Ishikawa (cell line): ENCODE results near the gene PARD3B.

ENCODE experiments used
- CEBPB ChIP-seq: IDR thresholded peaks from 2 replicates; pipeline ENCODE4 v1.6.1; 2012
- CREB1 ChIP-seq: IDR thresholded peaks from 2 replicates; pipeline ENCODE4 v1.6.1; 2012; ENCODE audit warnings: low read depth
- EGR1 ChIP-seq: IDR thresholded peaks from 2 replicates; pipeline ENCODE4 v1.6.1; 2012
- EP300 ChIP-seq: IDR thresholded peaks from 2 replicates; pipeline ENCODE4 v1.6.1; 2012; ENCODE audit warnings: borderline replicate concordance
- FOXM1 ChIP-seq: IDR thresholded peaks from 2 replicates; pipeline ENCODE4 v1.6.1; 2012; ENCODE audit warnings: low read depth, borderline replicate concordance
- NFIC ChIP-seq: IDR thresholded peaks from 2 replicates; pipeline ENCODE4 v1.6.1; 2012
- RAD21 ChIP-seq: IDR thresholded peaks from 2 replicates; pipeline ENCODE4 v1.6.1; 2012; ENCODE audit warnings: low read depth
- TAF1 ChIP-seq: IDR thresholded peaks from 2 replicates; pipeline ENCODE4 v1.6.1; 2012; ENCODE audit warnings: low read depth, mild to moderate bottlenecking
- TCF12 ChIP-seq: IDR thresholded peaks from 2 replicates; pipeline ENCODE4 v1.6.1; 2012; ENCODE audit warnings: low read depth
- TEAD4 ChIP-seq: IDR thresholded peaks from 2 replicates; pipeline ENCODE4 v1.6.1; 2012
- YY1 ChIP-seq: IDR thresholded peaks from 2 replicates; pipeline ENCODE4 v1.6.1; 2012; ENCODE audit warnings: low read depth
- ZBTB7A ChIP-seq: IDR thresholded peaks from 2 replicates; pipeline ENCODE4 v1.6.1; 2012; ENCODE audit warnings: low read depth
- TF ChIP-seq, protein P1 (sequence below): IDR thresholded peaks from 2 replicates; pipeline ENCODE4 v1.6.1; 2012
- TF ChIP-seq, protein P2 (sequence below): IDR thresholded peaks from 2 replicates; pipeline ENCODE4 v1.6.1; 2012
- TF ChIP-seq, protein P3 (sequence below): IDR thresholded peaks from 2 replicates; pipeline ENCODE4 v1.6.1; 2012; ENCODE audit warnings: low read depth, mild to moderate bottlenecking

PARD3B gene

DNA sequence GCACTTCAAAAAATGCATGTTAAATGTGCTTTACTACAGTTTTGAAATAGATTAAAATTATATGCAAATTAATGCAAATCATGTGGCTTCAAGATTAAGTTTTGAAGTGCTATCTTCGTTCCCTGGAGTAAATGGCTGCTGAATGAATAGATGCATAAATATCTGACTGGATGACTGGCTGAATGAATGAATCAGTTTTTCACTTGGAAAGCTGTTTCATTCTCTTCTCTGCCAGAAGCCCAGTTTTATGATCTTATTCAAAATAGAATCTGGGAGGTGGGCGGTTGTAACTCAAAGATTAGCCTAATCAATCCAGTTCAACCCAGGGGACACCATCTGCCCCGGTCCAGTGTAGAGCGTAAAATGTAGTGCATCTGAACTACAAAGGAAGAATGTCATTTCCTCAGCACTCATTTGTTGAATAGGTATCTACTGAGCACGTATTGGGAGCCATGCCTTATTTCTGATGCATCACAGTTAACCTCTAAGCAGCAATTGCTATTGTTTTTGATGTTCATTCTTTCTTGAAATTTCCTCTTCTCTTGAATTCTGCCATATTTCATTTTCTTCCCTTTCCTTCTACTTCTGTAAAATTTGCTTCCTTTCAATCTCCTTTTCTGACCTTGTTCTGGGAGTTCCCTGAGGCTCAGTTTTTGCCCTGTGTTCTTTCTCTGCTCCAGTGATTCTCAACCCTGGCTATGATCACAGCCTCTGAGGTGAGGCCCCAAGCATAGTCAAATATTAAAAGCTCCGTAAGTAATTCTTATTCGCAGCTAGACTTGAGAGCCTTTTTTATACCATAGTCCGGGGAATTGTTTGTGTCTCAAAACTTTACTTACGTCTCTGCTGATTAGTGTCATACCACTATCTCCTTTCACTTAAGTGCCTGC, 282.7 kb downstream of the PARD3B start:
- TF ChIP-seq TEAD4 = no peak
- TF ChIP-seq TCF12 = no peak
- no peak for TF ChIP-seq CEBPB
- no peak for TF ChIP-seq TAF1
- no peak for TF ChIP-seq RAD21
- TF ChIP-seq, protein P1, sequence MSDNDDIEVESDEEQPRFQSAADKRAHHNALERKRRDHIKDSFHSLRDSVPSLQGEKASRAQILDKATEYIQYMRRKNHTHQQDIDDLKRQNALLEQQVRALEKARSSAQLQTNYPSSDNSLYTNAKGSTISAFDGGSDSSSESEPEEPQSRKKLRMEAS = no peak
- no peak for TF ChIP-seq YY1
- no peak for TF ChIP-seq NFIC
- TF ChIP-seq FOXM1 = no peak
- TF ChIP-seq, protein P2, sequence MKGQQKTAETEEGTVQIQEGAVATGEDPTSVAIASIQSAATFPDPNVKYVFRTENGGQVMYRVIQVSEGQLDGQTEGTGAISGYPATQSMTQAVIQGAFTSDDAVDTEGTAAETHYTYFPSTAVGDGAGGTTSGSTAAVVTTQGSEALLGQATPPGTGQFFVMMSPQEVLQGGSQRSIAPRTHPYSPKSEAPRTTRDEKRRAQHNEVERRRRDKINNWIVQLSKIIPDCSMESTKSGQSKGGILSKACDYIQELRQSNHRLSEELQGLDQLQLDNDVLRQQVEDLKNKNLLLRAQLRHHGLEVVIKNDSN = no peak
- no peak for TF ChIP-seq EP300
- TF ChIP-seq ZBTB7A = no peak

DNA sequence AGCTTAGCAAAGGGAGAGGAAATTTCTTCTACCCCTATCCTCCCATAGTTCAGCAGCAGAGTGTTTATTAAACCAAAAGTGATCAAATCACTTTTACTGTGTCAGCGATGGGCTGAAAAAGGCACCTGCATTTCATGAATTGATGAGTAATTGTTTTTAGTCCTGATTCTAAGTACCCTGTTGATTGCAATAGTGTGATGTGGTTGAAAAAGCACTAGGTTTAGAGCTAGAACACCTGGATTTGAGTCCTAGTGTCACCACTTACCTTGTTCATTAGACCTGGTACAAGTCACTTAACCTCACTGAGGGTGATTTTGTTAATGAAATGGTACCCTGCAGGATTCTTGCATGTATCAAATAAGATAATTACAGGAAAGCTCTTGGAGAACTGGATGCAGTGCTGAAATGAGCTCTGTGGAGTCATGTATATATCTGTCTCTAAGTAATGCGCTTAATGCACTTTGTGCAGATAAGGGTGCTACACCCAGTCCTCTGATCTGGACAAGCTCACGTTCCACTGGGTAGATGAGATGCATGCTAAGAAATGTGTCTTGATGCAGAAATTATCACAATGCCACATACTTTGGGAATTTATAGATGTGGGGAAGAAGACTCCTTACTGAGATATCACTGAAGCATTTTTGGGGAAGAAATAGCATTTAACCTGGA, 289.6 kb downstream of the PARD3B start:
- TF ChIP-seq RAD21 (no peak), EGR1 (no peak), EP300 (no peak), CREB1 (no peak), YY1 (no peak), TEAD4 (no peak), TCF12 (no peak)
- TF ChIP-seq, protein P2 = no peak

DNA sequence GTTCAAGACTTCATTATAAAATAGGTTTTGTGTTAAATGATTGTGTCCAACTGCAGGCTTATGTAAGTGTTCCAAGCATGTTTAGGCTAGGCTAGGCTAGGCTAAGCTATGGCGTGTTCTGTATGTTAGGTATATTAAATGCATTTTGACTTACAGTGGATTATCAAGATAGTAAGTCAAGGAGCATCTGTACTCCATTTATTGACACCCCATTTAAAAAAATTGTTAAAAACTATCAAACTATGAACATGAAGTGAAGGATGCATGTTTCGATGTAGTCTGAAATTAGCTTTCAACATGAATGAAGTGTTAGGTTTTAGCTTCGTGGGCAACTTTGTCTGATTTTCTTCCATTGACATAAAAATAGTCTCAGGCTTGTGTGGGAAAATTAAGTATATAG, 290.5 kb downstream of the PARD3B start:
- TF ChIP-seq CEBPB (no peak), TAF1 (no peak), EP300 (no peak), RAD21 (no peak), YY1 (no peak), TCF12 (no peak), TEAD4 (no peak), NFIC (no peak), FOXM1 (no peak), ZBTB7A (no peak), CREB1 (no peak), EGR1 (no peak)
- TF ChIP-seq, protein P3, sequence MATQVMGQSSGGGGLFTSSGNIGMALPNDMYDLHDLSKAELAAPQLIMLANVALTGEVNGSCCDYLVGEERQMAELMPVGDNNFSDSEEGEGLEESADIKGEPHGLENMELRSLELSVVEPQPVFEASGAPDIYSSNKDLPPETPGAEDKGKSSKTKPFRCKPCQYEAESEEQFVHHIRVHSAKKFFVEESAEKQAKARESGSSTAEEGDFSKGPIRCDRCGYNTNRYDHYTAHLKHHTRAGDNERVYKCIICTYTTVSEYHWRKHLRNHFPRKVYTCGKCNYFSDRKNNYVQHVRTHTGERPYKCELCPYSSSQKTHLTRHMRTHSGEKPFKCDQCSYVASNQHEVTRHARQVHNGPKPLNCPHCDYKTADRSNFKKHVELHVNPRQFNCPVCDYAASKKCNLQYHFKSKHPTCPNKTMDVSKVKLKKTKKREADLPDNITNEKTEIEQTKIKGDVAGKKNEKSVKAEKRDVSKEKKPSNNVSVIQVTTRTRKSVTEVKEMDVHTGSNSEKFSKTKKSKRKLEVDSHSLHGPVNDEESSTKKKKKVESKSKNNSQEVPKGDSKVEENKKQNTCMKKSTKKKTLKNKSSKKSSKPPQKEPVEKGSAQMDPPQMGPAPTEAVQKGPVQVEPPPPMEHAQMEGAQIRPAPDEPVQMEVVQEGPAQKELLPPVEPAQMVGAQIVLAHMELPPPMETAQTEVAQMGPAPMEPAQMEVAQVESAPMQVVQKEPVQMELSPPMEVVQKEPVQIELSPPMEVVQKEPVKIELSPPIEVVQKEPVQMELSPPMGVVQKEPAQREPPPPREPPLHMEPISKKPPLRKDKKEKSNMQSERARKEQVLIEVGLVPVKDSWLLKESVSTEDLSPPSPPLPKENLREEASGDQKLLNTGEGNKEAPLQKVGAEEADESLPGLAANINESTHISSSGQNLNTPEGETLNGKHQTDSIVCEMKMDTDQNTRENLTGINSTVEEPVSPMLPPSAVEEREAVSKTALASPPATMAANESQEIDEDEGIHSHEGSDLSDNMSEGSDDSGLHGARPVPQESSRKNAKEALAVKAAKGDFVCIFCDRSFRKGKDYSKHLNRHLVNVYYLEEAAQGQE = no peak
- TF ChIP-seq, protein P1 = no peak
- TF ChIP-seq, protein P2 = no peak

DNA sequence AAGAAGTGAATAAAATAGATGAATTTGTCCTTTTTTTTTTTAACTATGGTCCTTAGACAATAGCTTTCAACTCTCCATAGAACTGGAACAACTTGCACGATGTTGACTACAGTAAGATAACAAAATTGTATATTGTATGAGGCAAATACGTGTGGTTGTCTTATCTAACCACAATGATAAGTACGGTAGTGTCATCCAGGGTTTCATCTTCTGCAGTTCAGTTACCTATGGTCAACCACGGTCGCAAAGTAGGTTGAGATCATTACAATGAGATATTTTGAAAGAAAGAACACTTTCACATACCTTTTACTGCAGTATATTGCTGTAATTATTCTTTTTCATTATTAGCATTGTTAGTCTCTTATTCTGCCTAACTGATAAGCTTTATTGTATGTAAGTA, 295.2 kb downstream of the PARD3B start:
- TF ChIP-seq TEAD4 (no peak), CREB1 (no peak), NFIC (no peak), TCF12 (no peak), YY1 (no peak), FOXM1 (no peak), EP300 (no peak), RAD21 (no peak), EGR1 (no peak), CEBPB (no peak), ZBTB7A (no peak), TAF1 (no peak)
- TF ChIP-seq, protein P2 = no peak
- TF ChIP-seq, protein P3 = no peak
- TF ChIP-seq, protein P1 = no peak
